NCI-H1105 (cell line): Measurements from ENCODE around the gene ADRA2A.
A peak's percentile ranks its signal among the peaks of the same experiment; 100 is the strongest.

Source experiments
- DNase-seq: peaks from one replicate; lab custom pipeline; 2025; lab: John Stamatoyannopoulos, UW

Gene ADRA2A

DNA sequence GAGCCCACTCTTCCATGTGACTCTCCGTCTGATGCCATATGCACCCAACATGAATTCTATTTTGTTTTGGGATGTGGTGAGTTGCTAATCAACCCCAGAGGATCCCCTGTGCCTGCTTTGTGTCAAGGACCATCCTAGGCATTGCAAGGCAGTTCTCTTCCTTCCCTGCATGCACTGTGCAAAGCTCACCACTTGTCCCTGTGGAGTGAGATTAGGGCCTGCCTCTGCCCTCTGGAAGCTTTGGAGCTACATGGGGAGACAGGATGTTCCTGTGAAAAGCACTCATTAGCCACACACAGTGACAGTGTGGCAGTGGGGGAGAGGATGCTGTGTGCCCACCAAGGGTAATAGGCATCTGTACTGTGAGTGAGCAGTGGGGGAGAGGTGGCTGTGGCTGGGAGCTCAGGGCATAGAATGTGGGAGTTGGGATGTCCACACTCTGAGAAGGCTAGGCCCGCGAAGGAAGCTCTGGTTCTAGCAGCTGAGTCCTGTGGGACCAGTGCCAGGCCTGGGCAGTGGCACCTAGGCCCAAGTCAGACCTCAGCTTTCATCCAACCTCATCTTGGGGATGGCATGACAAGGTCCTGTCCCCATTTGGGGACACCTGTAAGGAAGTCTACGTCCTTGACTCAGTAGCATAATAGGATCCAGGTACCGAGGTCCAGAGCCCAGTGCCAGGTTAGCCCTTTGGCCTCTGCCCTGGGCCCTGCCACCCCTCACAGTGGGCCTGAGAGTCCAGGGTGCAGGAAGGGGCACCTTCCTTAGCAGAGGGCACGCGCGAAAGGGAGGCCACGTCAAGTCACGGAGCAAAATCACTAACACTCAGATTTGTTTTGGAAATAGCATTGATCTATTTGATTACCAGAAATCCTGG is 6.6 kb downstream of the ADRA2A start:
- DNase-seq, result no peak

DNA sequence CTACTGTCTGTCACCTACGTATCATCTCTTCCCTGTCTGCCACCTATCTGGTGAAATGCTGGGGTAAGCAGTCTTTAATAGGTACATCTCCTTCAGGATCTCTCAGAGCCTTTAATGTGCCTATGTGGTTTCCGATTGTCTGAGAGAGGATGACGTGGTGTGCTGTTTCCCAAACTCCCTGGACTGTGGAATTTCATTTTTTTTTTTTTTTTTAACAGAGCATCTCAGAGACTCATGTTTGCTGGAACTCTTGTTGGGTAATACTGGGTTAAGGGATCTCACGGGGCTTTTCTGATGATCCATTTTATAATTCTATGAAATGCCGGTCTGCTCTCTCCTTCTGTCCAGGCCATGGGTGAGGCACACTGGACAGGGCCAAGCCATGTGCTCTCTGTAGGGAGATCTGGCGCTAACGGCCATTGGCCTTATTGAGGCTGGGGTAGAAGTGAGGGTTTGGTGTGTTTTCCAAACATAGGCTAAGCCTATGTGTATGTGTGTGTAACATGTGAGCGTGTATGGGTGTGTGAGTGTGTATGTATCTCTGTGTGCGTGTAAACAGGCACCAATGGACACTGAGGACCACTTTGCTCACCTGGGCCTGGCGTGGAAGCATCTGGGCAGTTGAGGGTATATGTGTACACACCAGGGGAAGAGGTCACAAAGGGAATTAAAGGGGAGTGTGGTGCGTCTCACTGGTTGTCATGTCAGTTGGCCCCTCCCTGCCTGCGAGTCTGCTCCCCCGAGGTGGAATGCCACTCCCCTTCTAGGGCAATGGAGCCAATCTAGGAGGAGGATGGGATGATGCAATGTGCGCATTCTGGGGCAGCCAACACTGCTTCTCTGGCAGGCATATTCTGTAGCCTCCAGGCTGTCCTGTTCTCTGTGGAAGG is 7.8 kb downstream of the ADRA2A start:
- DNase-seq, result no peak

DNA sequence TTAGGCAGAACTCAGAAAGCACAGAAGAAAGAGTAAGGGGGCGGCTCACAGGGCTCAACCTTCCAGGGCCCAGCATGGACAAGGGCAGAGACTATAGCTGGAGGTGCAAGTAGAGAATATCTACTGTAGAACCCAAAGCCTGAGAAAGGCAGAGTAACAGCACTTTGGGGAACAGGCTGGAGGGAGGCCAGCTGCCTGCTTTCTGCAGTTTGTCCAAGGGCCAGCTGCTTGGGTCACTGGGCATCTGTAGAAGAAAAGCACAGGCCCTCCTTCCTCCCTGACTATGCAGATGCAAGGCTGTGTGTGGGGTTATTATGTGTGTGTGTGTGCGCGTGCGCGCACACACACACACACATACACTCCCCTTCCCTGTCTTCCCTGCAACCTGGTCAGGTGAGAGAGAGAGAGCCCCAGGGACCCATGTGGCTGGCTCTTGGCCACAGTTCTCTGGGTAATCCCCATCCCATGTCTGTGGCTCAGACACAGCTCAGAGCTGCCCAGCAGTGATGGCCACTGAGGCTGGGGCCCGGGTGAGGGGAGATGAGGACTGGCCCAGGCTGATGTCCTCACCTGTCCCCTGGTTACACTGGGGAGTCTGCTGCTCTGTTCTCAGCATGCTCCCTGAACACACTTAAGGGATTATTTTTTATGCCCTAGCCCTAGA is 9.0 kb downstream of the ADRA2A start:
- DNase-seq, result no peak

DNA sequence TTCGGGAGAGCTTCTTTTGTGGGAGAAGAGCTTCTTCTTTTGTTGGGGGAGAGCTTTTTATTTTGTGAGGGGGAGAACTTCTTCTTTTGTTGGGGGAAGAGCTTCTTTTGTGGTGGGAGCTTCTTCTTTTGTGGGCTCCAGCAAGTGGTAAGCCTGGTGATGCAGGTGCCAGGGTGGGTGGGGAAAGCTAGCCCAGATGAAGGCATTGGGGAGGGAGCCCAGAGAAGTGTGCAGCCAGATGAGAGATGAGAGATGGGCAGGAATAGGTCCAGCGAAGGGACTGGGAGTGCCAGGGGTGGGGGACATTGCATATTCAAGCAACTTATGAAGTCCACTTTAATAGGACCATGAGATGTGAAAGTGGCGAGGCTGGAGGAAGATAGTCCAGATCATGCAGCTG is 9.7 kb downstream of the ADRA2A start:
- DNase-seq, result no peak

DNA sequence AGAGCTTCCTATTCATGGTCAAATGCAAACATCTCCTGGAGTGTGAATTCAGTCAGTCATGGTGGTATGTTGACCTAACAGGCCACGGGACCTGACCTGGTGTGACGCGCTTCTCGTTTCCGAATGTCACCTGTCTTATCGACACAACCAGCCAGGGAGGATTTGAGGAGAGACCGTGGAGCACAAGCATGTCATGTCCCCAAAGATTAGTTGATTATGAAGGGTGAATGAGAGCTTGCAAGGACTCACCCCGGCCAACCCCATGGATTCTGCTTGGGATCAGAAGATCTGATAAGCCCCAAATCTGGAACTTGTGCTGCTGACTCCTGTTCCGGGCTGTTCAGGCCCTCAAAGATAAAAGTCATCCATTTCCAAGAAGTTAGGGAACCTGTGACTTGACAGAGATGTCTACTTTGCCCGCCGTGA is 10.5 kb downstream of the ADRA2A start:
- no peak for DNase-seq

DNA sequence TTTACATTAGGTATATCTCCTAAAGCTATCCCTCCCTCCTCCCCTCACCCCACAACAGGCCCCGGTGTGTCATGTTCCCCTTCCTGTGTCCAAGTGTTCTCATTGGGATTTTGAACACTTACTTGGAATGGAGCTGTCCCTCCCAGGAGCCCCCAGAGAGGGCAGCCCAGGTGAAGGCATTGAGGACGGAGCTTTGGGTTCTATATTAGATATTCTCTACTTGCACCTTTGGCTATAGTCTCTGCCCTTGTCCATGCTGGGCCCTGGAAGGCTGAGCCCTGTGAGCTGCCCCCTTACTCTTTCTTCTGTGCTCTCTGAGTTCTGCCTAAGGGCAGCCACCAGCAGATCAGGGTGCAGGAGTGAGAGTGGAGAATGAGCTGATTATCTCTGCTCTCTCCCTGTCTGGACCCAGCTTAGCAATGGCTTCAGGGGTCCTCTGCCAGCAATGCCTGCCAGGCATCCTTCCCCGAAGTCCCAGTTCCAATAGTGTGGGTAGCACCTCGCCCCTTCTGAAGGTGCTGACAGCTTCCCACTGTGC is 11.2 kb downstream of the ADRA2A start:
- no peak for DNase-seq

DNA sequence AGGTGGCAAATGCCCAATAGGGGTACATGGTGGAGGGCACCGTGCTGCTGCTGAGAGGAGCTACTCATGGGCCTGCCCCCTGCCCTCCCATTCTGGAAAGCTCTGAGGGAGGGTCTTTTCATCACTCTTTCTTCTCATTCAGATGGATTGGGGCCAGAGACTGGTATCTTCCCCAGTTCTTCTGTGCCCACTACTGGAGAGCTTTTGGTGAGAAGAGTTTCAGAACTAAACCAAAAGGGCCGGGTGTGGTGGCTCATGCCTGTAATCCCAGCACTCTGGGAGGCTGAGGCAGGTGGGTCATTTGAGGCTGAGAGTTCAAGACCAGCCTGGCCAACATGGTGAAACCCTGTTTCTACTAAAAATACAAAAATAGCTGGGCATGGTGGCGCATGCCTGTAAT is 12.5 kb downstream of the ADRA2A start:
- DNase-seq, result no peak

DNA sequence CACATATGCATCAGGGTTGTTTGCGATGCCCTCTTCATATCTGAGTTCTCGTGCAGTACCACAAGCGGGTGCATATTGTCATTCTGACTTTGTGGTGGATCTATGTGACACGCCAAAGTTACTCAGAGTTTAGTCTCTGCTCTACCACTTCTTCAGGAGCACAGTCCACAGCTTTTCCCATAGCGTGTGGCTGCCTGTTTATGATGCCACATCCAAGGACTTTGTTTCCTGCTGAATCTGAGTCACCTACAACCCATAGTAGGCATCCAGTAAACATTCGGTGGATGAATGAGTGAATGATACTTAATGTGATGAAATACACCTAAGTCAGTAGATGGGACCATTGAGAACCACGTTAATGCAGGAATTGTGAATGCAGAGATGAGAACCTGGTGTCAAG is 15.0 kb downstream of the ADRA2A start:
- no peak for DNase-seq

DNA sequence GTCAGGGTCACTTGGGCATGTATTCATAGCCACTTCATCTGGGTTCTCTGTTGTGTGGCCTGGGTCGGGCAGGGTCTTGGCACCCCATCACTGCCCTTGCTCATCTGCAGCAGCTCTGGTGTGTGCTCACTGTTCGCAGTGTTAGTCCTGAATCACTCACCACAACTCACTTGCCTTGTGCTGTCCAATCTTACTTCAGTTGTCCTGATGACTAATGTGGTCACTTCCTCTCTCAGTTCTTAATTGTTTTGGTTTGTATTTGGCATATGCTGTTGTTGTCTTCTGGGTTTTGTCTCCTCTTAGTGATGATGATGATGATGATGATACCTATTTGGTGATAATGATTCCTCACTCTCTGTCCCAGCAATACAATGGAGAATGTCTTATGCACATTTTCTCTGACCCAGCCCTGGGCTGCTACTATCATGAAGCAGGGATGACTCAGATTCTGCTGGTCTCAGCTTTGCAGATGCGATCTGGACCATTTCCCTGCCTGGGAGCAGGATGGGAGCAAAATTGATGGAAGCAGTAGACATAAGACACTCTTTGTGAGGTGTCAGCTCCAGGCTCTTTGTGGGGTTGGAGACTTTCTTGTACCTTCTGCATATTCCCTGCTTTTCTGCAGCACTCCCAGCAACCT is 17.0 kb downstream of the ADRA2A start:
- DNase-seq, result no peak

DNA sequence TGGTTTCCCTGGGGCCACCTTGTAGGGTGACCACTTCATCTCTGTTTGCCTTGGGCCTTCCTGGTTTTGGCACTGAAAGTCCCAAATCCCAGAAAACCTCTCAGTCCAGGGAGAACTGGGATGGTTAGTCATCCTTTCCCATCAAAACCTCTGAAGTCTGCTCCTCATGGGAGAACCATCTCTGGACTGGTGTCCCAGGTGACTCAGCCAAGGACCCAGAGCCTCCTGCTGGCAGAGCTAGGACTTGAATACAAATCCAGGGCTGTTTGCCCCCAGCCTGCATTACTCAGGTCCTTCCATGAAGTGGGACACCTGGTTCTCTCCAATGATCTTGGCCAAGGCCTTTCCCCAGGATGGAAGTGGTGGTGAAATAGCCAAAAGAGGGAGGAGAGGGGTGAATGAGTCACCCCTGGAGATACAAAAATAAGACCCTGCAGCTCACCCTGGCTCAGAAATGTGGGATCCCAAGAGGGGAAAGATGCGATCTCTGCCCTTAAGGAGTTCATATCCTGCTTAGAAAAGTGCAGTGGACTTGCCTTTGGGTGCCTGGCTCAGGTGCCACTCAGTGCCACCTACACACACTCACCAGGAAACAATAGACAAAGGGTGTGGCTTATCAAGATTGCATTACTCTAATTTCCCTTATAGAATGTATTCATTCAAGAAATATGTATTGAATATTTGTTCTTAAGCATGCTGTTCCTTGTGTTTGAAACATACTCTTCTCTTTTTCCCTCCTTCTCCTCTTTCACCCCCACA is 22.0 kb downstream of the ADRA2A start:
- DNase-seq, result no peak

DNA sequence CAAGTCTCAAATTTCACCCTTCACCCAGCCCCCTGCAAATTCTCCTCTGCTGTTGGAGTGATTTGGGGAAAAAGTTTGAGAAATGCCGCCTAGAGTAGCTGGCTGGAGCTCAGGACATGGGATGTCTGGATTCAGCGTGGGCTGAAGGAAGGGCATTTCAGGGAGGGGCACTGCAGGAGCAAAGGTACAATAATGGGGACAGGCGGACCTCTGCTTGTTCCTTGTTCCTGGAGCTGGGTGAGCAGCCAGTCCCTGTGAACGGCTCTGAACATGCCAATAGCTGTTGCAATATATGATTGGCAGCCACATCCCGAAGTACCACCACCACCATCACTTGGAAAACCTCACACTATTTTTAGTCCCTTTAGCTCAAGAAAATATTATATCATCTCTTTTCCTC is 23.4 kb downstream of the ADRA2A start:
- DNase-seq, result no peak

DNA sequence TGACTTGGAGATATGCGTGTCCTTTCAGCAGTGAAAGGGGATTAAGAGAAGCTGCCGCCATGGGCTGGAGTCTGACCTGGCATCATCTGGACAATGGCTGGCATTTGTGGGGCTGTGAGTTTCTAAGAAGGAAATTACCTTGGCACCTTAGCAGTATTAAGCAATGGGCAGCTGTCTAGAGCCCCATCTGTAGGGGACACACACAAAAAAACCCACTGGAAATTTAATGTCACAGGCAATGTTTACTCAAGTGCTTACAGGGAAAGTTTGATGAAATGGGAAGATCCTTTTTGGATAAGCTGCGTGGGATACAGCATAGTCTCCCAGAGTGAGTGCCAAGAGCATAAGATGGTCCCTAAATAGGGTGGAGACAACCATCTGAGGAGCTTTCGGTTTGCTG is 25.0 kb downstream of the ADRA2A start:
- no peak for DNase-seq

DNA sequence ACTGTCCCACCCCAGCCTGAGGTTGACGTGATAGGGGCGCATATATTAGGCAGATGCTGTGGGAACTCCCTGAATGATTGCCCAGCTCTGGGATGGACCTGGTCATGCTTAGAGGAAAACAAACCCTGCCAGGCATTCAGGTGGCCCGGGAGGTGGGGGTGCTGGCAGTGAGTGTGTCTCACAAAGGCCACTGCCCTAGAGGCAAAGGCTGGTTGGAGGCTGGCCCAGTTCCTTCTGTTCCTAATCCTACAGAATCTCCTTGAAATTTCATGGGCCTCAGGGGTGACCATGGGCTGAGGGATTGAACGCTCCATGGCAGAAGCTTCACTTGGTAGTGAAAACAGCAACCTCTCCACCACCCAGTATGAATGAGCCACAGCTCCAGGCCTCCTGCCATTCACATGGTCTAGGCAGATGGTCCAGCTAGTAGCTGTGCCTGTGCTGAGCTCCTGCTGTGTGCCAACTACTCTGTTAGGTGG is 25.6 kb downstream of the ADRA2A start:
- no peak for DNase-seq

DNA sequence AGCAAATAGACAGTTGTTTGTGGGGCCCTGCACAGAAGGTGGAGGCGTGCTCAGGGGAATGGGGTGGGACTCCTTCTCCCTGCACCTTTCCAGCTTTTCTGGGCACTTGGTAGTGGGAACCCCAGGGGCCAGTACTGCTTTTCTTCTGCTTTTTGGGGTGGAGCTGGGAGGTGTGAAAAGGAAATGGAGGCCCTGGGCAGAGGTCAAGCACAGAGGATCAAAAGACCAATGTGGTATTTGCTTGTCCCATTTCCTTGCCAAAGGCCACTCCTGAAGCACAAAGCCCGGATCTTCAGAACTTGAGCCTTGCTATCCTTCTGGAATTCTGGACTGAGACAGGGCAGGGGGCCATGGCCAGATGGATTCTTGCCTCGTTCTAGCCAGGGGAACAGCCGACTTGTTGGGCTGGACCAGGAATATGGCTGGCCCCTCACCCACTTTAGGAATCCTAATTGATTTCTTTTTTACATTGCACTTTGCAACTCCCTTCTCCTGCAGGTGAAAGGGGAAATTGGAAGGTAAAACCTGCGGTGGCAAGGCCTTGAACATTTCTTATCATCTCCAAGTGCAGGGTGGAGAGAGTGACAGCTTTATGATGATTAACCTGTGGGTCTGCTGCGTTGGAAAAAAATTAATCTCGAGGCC is 26.5 kb downstream of the ADRA2A start:
- no peak for DNase-seq

DNA sequence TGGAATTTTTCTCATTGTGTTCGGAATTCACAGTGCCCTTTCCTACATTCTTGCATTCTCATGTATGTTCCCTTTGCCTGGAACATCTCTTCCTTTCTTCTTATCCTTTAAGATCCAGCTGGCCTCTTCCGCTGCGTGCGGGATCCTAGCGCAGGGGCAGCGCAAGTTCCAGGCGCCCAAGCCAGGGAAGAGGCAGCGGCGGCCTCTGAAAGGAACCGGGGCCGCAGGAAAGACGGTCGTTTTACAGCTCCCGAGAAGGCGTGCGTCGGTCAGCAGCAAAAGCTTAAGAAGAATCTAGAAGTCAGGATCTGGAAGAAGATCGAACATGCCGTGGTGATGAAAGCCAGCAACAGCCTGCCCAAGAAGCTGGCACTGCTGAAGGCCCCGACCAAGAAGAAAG is 28.0 kb downstream of the ADRA2A start:
- no peak for DNase-seq

DNA sequence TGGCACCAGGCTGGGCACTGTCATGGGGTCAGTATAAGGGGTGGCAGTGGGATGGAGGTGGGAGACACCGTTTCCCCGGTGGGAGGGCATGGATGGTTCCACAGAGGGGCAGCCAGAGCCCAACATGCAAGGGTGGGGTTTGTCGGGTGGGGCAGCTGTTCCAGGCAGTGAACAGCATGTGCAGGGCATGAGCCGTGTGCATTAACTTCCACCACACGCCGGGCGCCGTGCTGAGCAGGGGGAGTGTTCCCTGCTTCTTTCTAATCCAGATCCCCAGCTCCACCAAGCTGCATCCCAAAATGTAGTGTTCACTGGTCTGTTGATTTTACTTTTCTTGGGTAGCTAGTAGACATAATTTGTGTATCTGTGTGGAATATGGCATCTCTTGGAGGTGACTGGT is 29.3 kb downstream of the ADRA2A start:
- DNase-seq, result no peak

DNA sequence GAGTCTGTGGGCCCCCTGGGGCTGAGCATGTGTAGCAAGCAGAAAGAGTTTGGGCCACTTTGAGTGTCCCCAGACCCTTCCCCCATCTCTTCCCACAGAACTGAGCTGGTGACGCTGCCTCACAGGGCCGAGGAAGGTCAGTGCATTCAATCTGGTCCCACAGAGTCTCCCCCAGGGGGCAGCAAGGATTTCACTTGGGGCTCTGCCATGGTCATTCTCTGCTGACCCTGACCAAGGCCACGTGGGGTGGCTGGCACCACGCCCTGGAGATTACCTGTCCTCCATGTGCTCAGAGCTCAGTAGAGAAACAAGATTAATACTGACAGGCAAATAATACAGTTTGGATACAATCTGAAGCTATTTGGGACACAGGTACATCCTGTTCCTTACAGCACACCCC is 30.2 kb downstream of the ADRA2A start:
- DNase-seq, result no peak

DNA sequence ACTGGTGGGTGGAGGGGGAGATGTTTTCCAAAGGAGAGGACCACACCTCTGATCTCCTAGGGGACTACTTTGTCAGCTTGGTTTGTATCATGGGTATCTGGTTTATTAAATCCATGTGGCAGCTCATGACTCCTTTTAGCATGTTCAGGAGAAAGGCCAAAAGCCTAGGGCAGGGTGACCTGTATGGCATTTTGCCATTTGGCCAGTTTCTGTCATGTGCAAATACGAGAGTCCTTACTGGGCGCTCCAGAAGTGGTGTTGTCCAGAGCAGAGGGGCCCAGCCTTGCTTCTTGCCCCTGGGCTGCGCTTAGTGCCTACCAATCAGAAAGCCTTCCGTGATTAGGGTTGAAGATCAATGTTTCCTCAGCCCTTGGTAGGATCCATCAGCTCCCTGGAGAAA is 31.0 kb downstream of the ADRA2A start:
- DNase-seq, result no peak

DNA sequence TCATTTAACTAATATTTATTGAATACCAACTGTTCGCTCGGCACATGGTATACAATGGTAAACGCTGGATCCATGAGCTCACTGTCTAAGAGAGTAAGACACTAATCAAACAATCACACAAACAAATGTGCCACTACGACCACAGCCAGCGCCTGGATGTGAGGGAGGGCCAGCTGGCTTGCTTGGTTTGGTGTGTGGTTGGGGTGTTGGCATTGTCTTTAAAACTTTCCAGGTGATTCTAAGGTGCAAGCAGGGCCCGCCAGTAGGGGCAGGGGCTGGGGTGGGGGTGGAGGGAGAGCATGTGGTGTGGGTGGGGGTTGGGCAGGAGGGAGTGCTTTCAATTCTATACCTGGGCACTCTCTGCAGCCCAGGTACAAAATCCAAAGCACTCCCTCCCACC is 31.6 kb downstream of the ADRA2A start:
- DNase-seq, result no peak

DNA sequence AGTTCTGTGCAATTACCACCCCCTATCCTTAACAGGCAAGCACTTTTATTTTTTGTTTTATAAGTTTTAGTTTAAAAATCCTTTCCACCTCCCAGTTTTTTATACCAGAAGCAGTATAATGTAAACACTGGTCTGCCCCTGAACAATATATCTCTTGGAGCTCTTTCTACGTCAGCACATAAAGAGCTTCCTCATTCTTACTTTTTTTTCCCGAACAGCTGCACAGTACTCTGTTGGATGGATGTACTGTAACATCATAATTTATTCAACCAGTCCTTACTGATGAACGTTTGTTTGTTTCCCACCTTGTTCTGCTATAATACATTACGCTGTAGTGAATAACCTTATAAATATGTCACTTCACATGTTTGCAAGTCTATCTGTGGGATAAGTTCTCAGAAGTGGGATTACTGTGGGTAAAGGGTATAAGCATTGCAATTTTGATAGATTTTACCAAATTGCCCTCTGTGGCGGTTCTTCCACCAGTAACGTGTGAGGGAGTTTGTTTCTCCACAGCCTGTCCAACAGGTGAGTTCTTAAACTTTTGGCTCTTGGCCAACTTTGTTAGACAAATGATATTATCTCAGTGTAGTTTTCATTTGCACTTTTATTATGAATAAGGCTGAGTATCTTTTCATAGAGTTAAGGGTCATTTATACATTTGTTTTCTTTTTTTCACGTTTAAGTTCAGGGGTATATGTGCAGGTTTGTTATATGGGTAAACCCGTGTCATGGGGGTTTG is 32.8 kb downstream of the ADRA2A start:
- DNase-seq, result peak; percentile 39
